OCI-LY7 (cell line): ENCODE results near the gene PDGFD.

Source experiments
- CTCF ChIP-seq: fragments of 200-600 bp; sonication (generic); conservative IDR thresholded peaks from 2 replicates; pipeline ENCODE4 v1.5.1; 2014; ENCODE audit warnings: mild to moderate bottlenecking, antibody characterized with exemption, low read length, moderate library complexity, mixed read lengths
- EZH2phosphoT487 ChIP-seq: fragments of 200-600 bp; sonication (generic); IDR thresholded peaks from 2 replicates; pipeline ENCODE4 v1.6.1; 2018; ENCODE audit warnings: low read depth, borderline replicate concordance, mild to moderate bottlenecking, mixed run types, antibody characterized with exemption, low read length, moderate library complexity, mixed read lengths

GRCh38 chr11:104054911-104055529 is 108.9 kb downstream of the PDGFD start:
- TF ChIP-seq CTCF (no peak), EZH2phosphoT487 (no peak)
